ENCODE measurements around the gene OTULIN.

DNA sequence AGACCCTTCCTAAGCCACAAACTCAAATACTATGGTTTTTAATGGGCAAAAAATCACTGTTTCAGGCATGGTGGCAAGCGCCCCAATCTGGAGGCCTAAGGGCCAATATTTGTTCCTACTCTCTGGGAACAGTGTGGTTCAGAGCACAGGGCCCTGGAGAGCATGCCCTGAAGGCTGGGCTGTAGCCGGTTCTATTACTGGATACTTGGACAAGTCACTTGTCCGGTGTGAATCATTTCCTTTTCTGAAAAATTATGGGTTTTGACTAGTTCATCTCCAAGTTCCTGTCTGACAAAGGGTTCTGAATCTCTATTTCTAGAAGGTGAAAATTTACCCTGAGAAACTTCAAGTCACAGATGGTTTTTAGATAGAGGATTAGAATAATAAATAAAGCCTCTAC is 75.0 kb downstream of the OTULIN start:
- TF ChIP-seq, protein P1, sequence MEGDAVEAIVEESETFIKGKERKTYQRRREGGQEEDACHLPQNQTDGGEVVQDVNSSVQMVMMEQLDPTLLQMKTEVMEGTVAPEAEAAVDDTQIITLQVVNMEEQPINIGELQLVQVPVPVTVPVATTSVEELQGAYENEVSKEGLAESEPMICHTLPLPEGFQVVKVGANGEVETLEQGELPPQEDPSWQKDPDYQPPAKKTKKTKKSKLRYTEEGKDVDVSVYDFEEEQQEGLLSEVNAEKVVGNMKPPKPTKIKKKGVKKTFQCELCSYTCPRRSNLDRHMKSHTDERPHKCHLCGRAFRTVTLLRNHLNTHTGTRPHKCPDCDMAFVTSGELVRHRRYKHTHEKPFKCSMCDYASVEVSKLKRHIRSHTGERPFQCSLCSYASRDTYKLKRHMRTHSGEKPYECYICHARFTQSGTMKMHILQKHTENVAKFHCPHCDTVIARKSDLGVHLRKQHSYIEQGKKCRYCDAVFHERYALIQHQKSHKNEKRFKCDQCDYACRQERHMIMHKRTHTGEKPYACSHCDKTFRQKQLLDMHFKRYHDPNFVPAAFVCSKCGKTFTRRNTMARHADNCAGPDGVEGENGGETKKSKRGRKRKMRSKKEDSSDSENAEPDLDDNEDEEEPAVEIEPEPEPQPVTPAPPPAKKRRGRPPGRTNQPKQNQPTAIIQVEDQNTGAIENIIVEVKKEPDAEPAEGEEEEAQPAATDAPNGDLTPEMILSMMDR (IDR thresholded peaks at IDR 0.05; ENCODE audit: low read depth, low read length) = no peak
- no peak for TF ChIP-seq EZH2phosphoT487 (IDR thresholded peaks at IDR 0.05; ENCODE audit: low read depth)

All from OCI-LY3 (cell line).